ENCODE results near the gene ZNF419. TPM values are rescaled to one million over a fixed set of nuclear protein-coding genes. Genes with fewer than 3 reads are reported as not detected.
A peak's percentile ranks its signal among the peaks of the same experiment; 100 is the strongest.
"Not testable (repeated sequence)": the region's sequence is repeated elsewhere in the genome, so short reads cannot be mapped to it uniquely, and the experiment has no call there.

The ZNF419 gene
- 10.0 TPM for polyA plus RNA-seq (2013, experiment 1 of 2; ENCODE audit: insufficient read length)
- 7.4 TPM for polyA plus RNA-seq (2013, experiment 2 of 2; ENCODE audit: insufficient read length)

GRCh38 chr19:57487477-57488298 is at the start of gene ZNF419:
Gene ZNF419 (plus strand): TSS chr19:57487750. CDS start chr19:57487951, 201 bp downstream.
- peak; percentile 88 for DNase-seq

GRCh38 chr19:57437931-57438330 is 49.6 kb upstream of the ZNF419 start:
- DNase-seq = no peak

- DNase-seq = no peak
Observed at GRCh38 chr19:57438925-57439324, 48.6 kb upstream of the ZNF419 start.

GRCh38 chr19:57441979-57442752 is 45.4 kb upstream of the ZNF419 start:
- DNase-seq = no peak

DNA sequence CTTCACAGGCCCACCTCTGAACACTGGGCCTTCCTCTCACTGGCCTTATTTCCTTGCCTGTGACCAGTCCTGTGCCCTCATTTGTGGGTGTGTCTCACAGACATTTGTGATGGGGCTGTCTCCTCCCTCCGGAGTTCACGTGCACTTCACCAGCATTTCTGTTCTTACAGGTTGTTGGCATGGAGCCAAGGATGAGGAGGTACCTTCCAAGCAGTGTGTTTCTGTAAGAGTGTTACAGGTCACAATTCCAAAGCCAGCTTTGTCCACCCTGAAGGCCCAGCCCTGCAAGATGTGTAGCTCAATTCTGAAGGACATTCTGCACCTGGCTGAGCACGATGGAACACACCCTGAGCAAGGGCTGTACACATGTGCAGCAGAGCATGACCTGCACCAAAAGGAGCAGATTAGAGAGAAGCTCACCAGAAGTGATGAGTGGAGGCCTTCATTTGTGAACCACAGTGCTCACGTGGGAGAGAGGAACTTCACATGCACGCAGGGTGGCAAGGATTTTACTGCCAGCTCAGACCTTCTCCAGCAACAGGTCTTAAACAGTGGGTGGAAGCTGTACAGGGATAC is 44.3 kb upstream of the ZNF419 start:
- DNase-seq = no peak

DNA sequence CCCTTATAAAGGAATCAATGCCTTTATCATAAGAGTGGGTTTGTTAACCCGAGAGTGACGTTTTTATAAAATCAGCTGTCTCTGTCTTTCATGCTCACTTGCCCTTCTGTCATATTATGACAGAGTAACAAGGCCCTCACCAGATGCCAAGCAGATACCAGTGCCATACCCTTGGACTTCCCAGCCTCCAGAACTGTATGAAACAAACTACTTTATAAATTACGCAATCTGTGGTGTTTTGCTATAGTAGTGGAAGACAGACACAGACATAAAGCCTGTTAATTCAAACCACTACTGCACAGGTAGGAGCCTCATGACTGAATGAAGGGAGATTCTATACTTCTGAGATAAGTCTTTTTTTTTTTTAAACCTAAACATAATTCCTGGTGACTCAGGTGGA is 35.2 kb upstream of the ZNF419 start:
- no peak for DNase-seq

GRCh38 chr19:57465680-57466381 is 21.7 kb upstream of the ZNF419 start:
- DNase-seq = peak; percentile 41

- DNase-seq = no peak
Observed at GRCh38 chr19:57466489-57466888, 21.1 kb upstream of the ZNF419 start.

DNA sequence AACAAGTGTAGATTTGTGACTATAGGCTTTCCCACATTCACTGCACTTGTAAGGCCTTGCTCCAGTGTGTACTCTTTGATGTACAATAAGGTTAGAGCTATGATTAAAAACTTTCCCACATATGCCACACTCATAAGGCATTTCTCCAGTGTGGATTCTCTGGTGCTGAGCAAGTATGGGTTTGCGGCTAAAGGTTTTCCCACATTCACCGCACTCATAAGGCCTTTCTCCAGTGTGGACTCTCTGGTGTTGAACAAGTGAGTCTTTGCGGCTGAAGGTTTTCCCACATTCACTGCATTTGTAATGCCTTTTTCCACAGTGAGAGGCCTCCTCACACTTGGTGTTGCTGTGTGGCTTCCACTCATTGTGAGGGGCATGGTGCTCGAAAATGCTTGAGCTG is 13.9 kb upstream of the ZNF419 start:
- DNase-seq = no peak

DNA sequence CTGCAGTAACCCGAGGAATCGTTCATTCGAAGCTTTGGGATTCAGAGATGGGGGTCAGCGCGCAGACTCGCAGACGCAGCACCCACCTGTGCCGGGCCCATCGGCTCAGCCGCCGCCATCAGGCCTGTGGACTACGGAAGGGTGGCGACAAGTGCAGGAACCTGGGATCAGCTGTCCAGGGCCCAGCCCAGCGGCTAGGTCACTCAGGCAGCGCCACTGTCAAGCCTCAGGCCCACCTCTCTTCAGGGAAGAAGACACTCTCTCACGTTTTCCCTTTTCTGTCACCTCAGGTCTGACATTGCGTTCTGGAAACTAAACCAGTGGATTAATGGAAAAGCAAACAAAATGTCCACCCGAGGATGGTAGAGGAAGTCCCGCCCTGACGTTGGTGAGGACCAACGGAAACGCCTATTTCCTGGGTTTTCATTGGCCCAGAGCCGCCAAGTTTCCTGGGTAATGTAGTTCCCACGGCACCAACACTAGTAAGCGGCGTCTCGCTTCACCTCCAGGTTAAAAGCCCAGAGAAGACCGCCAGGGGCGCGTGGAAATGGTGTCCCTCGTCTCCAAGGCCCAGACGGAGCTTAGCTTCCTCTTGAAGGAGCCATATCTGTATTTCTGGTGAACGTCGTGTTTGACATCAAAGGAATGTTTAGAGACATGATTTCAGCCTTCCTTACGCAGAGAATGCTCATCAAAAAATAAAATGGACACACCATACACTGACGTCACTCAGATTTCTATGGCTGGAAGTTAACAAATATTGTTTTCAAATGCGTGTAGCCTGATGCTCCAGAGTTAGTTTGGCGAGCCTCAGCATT is 10.2 kb upstream of the ZNF419 start, which contains the start of gene ZNF772:
Gene ZNF772 (minus strand): TSS at position 376 of the 818 bp plus-strand sequence. CDS start 257 bp downstream, at position 119.
- peak; percentile 95 for DNase-seq

DNA sequence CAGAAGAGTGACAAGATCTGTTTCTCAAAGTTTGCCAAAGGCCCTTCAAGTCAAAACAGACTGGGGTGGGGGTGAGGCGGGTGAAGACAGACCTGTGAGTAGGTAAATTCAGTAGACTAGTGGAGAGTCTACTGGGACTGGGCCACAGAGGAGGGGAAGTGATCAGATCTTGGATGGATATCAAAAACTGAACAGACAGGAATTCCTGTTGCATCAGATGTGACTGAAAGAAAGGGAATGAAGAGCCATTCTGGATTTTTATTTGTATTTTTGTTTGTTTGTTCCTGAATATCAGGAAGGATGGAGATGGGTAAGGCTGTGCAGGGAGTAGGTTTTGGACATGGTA is 722 bp downstream of the ZNF419 start:
- peak; percentile 28 for DNase-seq

DNA sequence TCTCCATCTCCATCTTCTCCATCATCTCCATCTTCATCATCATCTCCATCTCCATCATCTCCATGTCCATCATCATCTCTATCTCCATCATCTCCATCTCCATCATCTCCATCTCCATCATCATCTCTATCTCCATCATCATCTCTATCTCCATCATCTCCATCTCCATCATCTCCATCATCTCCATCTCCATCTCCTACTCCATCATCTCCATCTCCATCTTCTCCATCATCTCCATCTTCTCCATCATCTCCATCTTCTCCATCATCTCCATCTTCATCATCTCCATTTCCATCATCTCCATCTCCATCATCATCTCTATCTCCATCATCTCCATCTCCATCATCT is 11.8 kb downstream of the ZNF419 start:
- not testable (repeated sequence) for DNase-seq

DNA sequence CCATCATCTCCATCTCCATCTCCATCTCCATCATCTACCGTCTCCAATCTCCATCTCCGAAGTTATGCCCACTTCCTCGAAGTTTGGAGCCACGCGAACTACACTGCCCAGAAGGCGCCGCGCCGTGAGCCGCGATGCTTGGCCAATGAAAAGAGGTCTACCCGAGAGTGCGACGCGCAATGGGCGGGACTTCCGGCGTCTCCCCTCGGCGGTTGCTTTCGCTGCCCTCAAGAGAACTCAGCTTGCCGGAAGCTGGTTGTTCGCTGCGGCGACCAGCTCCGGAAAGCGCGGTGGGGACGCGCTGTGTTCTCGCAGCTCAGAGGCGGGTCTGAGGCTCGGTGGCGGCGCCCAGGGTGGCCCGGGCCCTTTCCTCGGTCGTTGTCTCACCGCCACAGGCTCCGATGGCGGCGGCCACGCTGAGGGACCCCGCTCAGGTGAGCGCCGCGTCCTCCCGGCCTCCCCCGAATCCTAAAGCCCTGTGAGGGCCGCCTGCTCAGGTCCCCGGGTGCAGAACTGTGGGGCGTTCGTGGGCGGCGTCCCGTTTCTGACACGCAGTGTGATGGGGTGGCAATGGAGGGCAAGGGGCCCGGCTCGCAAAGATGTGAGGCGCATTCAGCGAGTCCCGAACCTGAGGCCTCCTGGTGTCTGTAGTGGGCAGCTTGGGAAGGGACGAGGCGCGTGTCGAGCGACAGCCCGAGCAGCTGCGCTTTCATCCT is 12.3 kb downstream of the ZNF419 start, which contains the start of gene ZNF773:
Gene ZNF773 (plus strand): TSS at position 259 of the 716 bp plus-strand sequence. CDS start 143 bp downstream, at position 402.
- DNase-seq = peak; percentile 96

DNA sequence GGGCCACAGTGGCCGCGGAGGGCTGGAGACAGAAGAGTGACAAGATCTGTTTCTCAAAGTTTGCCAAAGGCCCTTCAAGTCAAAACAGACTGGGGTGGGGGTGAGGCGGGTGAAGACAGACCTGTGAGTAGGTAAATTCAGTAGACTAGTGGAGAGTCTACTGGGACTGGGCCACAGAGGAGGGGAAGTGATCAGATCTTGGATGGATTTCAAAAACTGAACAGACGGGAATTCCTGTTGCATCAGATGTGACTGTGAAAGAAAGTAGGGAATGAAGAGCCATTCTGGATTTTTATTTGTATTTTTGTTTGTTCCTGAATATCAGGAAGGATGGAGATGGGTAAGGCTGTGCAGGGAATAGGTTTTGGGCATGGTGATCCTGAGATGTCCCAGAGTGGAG is 12.8 kb downstream of the ZNF419 start:
- peak; percentile 49 for DNase-seq

DNA sequence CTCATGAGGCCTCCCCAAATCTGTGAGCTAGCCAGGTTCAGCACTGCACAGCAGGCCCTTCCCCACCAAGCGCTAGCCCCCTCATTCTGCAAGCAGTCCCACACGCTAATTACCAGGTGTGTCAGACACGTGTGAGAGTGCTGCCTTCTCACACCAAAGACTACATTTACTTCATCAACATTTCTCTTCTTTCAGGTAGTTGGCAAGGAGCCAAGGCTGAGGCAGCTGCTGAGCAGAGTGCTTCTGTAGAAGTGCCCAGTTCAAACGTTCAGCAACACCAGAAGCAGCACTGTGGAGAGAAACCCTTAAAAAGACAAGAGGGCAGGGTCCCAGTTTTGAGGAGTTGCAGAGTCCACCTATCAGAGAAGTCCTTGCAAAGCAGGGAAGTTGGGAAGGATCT is 18.6 kb downstream of the ZNF419 start:
- no peak for DNase-seq

DNA sequence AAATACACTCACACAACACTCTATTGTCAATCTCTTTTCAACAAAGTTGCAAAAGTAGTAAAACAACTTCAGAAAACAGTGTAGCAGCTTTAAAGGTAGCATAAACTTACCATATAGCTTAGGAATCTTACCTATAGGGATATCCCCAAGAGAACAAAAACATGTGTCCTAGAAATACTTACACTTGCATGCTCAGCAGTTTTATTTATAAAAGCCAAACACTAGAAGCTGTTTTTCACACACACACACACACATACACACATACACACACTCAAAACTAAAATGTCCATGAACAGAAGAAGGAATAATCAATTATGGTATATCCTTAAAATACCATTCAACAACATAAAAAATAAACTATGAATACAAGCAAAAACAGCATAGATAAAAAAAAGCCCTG is 23.9 kb downstream of the ZNF419 start:
- no peak for DNase-seq

GRCh38 chr19:57512845-57513244 is 25.3 kb downstream of the ZNF419 start:
- peak; percentile 22 for DNase-seq

DNA sequence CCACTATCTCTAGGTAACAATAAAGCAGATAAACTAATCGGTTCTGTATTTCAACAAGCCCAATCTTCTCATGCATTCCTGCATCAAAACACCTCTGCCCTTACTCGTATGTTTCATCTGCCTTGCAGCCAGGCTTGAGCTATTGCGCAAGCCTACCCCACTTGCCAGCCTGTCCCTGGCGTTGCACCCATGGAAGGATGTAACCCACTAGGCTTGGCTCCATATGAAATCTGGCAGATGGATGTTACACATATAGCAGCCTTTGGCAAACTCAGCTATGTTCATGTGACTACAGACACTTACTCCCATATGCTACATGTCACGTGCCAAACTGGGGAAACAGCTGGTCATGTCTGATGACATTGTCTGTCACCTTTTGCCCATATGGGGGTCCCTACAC is 27.7 kb downstream of the ZNF419 start:
- no peak for DNase-seq

DNA sequence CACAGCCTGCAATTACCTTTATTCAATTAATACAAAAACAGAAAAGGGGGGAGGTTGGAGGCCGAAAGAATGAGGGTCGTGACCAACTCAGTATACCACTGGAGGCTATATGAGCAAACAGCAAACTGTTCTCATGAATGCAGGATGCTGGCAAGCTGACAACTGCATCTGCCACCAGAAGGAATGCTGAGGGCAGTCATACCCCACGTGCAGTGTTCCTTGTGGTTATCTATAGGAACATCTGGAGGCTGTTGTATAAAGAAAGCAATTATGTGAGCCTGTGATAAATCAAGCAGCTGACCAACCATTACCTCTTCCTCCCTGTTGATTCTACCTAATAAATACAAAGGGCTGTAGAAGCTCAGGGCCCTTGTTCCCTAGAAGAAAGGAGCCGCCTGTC is 30.5 kb downstream of the ZNF419 start:
- not testable (repeated sequence) for DNase-seq

- DNase-seq = peak; percentile 94
Observed at GRCh38 chr19:57527136-57527881, 39.8 kb downstream of the ZNF419 start, which contains the start of gene ZNF549. Gene ZNF549 (plus strand): TSS chr19:57527356. CDS start chr19:57527574, 218 bp downstream.

Measured in fibroblast of skin of back (primary cell).